ENCODE measurements around the gene WFDC2.

Gene WFDC2

DNA sequence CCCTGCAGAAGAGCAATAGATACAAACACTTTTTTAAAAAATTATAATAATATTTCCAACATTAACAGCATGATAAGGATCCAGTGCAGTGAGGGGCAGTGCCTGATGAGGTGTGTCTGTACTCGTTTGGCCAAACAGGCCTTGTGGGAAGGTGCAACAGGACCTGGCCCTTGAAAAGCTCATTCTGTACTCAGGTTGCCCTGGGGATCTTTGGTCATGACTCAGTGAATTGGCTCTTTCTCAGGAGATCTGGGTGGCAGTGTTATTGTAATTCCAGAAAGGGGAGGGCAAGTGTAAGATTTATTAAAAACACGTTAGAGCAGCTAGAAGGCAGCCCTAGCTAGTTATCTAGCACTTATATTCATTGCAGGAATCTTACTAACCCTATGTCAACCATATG, 48.7 kb downstream of the WFDC2 start:
- H3K4me2 ChIP-seq: no peak overlapping the region
- no peaks in the 10 kb centered on the region for H4K20me1 ChIP-seq
- no peak for TF ChIP-seq Cebpa-rat (IDR thresholded peaks at IDR 0.05)
- H3K4me1 ChIP-seq: peaks cover 0 to under 1% (median 0%) of the 10 kb centered on the region in 10 experiments; a peak in 1 of 20 replicates
- no peaks in the 10 kb centered on the region for H3K27me3 ChIP-seq
- no peak overlapping the region for H3K9ac ChIP-seq
- no peak overlapping the region for H3K27ac ChIP-seq
- H3K4me3 ChIP-seq: no peak overlapping the region
- H3K36me3 ChIP-seq: no peaks in the 10 kb centered on the region
- H3K9me3 ChIP-seq (replicated peaks in 1 of 11): no peaks in the 10 kb centered on the region

DNA sequence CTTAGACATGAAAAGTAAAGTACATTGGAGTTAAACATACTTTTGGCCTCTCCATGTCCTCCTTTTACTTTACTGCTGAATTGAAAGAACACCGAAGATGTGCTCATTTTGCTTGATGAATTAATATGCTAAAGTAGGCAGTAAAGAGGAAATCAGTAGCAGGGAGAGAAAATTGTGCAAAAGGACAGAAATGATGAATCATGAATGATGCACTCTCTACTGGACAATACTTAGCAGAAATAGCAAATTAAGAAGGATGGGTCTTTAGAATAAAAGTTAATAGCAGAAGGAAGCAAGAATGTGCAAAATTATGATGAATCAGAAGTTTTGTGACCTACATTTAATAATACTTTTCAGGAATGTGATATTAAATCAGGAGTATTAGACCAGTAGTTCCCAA, 54.3 kb downstream of the WFDC2 start:
- Histone ChIP-seq H3K4me3 (no peak overlapping the region), H3K9ac (no peak overlapping the region), H3K4me1 (peaks cover 0 to 13% (median 0%) of the 10 kb centered on the region in 10 experiments; a peak in 6 of 20 replicates), H3K27ac (no peak overlapping the region), H3K4me2 (peak overlapping the region in 3 of 11 experiments; percentile 6 to 46 (median 45); a peak in 4 of 22 replicates), H3K9me3 (replicated peaks in 1 of 11) (no peaks in the 10 kb centered on the region), H3K27me3 (no peaks in the 10 kb centered on the region), H3K36me3 (no peaks in the 10 kb centered on the region), H4K20me1 (no peaks in the 10 kb centered on the region)
- TF ChIP-seq Cebpa-rat (IDR thresholded peaks at IDR 0.05): no peak

DNA sequence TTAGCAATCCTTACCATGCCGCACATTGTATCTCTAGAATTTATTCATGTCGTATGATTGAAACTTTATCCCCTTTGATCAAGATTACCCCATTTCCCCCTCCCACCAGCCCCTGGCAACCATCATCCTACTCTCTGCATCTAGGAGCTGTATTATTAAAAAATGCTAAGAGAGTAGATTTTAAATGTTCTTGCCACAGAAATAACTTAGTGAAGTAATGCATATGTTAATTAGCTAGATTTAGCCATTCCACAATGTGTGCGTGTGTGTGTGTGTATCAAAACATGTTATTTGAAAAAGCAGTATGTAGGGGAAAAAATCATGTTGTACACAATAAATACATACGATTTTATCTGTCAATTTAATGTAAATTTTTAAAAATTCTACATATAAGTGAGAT, 57.7 kb downstream of the WFDC2 start:
- H4K20me1 ChIP-seq: no peaks in the 10 kb centered on the region
- TF ChIP-seq Cebpa-rat (IDR thresholded peaks at IDR 0.05): no peak
- peaks cover 1 to 15% (median 3%) of the 10 kb centered on the region in 10 experiments; a peak in 19 of 20 replicates for H3K4me1 ChIP-seq
- no peak overlapping the region for H3K4me3 ChIP-seq
- no peaks in the 10 kb centered on the region for H3K36me3 ChIP-seq
- H3K9me3 ChIP-seq (replicated peaks in 1 of 11): no peaks in the 10 kb centered on the region
- no peak overlapping the region for H3K9ac ChIP-seq
- H3K27me3 ChIP-seq: no peaks in the 10 kb centered on the region
- no peak overlapping the region for H3K4me2 ChIP-seq
- no peak overlapping the region for H3K27ac ChIP-seq

Measured in BLaER1 treated with 17β-estradiol and CSF1 and Interleukin-3, amounts not matched to agents 10 nM and 100 nM (cell line).